HEK293 (cell line): ENCODE measurements around the gene PREX1.

Source experiments
- CTCF ChIA-PET: fragments of 350-600 bp; formaldehyde crosslinking; extraction: SDS; loops from one replicate; lab custom pipeline; 2021; ENCODE audit warnings: antibody characterized with exemption; lab: Yijun Ruan, JAX
- POLR2A ChIA-PET: fragments of 300-600 bp; formaldehyde crosslinking; extraction: SDS; loops from one replicate; lab custom pipeline; 2020; ENCODE audit warnings: antibody characterized with exemption, inconsistent platforms; lab: Yijun Ruan, JAX
- H3K27ac ChIP-seq: fragments of 200-500 bp; sonication (Bioruptor generic); 2 replicates; pipeline ENCODE4 v1.5.1; 2014; ENCODE audit warnings: low read depth, low read length, control low read depth, inconsistent platforms; ENCODE audit errors: extremely low read depth
- H3K36me3 ChIP-seq, 2 experiments: fragments of 200-500 bp in 1 of 2; sonication (Bioruptor generic) in 1 of 2; 1 replicate in 1 of 2; 2 replicates in 1 of 2; pipeline ENCODE4 v1.5.1; 2014 to 2017; ENCODE audit warnings: inconsistent platforms in 2 of 2, low read length in 2 of 2; ENCODE audit not compliant: control insufficient read depth in 2 of 2, insufficient read depth in 1 of 2
- H3K4me1 ChIP-seq: fragments of 200-500 bp; sonication (Bioruptor generic); 2 replicates; pipeline ENCODE4 v1.5.1; 2014; ENCODE audit warnings: mild to moderate bottlenecking, low read length, inconsistent platforms; ENCODE audit not compliant: control insufficient read depth, insufficient read depth
- H3K4me3 ChIP-seq: 2 replicates; pipeline ENCODE4 v1.5.1; 2011; ENCODE audit warnings: low read depth, mild to moderate bottlenecking, control low read depth, low read length, moderate library complexity
- H3K9me3 ChIP-seq: fragments of 200-500 bp; sonication (Bioruptor generic); 2 replicates; pipeline ENCODE4 v1.5.1; 2014; ENCODE audit warnings: low read depth, low read length, inconsistent platforms; ENCODE audit not compliant: control insufficient read depth, insufficient read depth
- BCL11B ChIP-seq: fragments of 450-650 bp; formaldehyde crosslinking; IDR thresholded peaks from 2 replicates; pipeline ENCODE4 v1.5.1; 2016; ENCODE audit warnings: low read depth, missing biosample characterization, missing genetic modification characterization
- HOXA7 ChIP-seq: sonication (generic); formaldehyde crosslinking; IDR thresholded peaks from 2 replicates; pipeline ENCODE4 v1.8.1; 2022; ENCODE audit warnings: missing genetic modification reagents, borderline replicate concordance
- KLF10 ChIP-seq: fragments of 450-650 bp; IDR thresholded peaks from 2 replicates; pipeline ENCODE4 v1.5.1; 2018; ENCODE audit warnings: missing biosample characterization, mild to moderate bottlenecking, missing genetic modification characterization
- KLF17 ChIP-seq: fragments of 450-650 bp; formaldehyde crosslinking; IDR thresholded peaks from 2 replicates; pipeline ENCODE4 v1.5.1; 2016; ENCODE audit warnings: missing biosample characterization, missing genetic modification characterization
- KLF9 ChIP-seq: fragments of 450-650 bp; formaldehyde crosslinking; IDR thresholded peaks from 2 replicates; pipeline ENCODE4 v1.5.1; 2016; ENCODE audit warnings: missing biosample characterization, missing genetic modification characterization, low read depth
- TSHZ1 ChIP-seq: fragments of 450-650 bp; formaldehyde crosslinking; IDR thresholded peaks from 2 replicates; pipeline ENCODE4 v1.5.1; 2016; ENCODE audit warnings: missing biosample characterization, missing genetic modification characterization, borderline replicate concordance
- WT1 ChIP-seq: fragments of 450-650 bp; formaldehyde crosslinking; IDR thresholded peaks from 2 replicates; pipeline ENCODE4 v1.5.1; 2016; ENCODE audit warnings: missing biosample characterization, missing genetic modification characterization
- YY2 ChIP-seq: fragments of 450-650 bp; formaldehyde crosslinking; IDR thresholded peaks from 2 replicates; pipeline ENCODE4 v1.5.1; 2016; ENCODE audit warnings: missing biosample characterization, missing genetic modification characterization
- ZBTB10 ChIP-seq: fragments of 450-650 bp; formaldehyde crosslinking; IDR thresholded peaks from 2 replicates; pipeline ENCODE4 v1.5.1; 2016; ENCODE audit warnings: missing biosample characterization, missing genetic modification characterization
- ZFP3 ChIP-seq: fragments of 450-650 bp; formaldehyde crosslinking; IDR thresholded peaks from 2 replicates; pipeline ENCODE4 v1.5.1; 2016; ENCODE audit warnings: low read depth, missing biosample characterization, missing genetic modification characterization
- ZNF175 ChIP-seq: fragments of 450-650 bp; formaldehyde crosslinking; IDR thresholded peaks from 2 replicates; pipeline ENCODE4 v1.5.1; 2016; ENCODE audit warnings: missing biosample characterization, missing genetic modification characterization
- ZNF184 ChIP-seq: fragments of 450-650 bp; IDR thresholded peaks from 2 replicates; pipeline ENCODE4 v1.5.1; 2018; ENCODE audit warnings: missing biosample characterization, mild to moderate bottlenecking, missing genetic modification characterization
- ZNF223 ChIP-seq: fragments of 450-650 bp; formaldehyde crosslinking; IDR thresholded peaks from 2 replicates; pipeline ENCODE4 v1.5.1; 2016; ENCODE audit warnings: missing biosample characterization, missing genetic modification characterization
- ZNF311 ChIP-seq: fragments of 450-650 bp; formaldehyde crosslinking; IDR thresholded peaks from 2 replicates; pipeline ENCODE4 v1.5.1; 2017; ENCODE audit warnings: missing biosample characterization, missing genetic modification characterization, borderline replicate concordance
- ZNF394 ChIP-seq: fragments of 450-650 bp; formaldehyde crosslinking; IDR thresholded peaks from 2 replicates; pipeline ENCODE4 v1.5.1; 2016; ENCODE audit warnings: missing biosample characterization, missing genetic modification characterization, mild to moderate bottlenecking, moderate library complexity, borderline replicate concordance
- ZNF433 ChIP-seq: fragments of 450-650 bp; formaldehyde crosslinking; IDR thresholded peaks from 2 replicates; pipeline ENCODE4 v1.5.1; 2016; ENCODE audit warnings: missing biosample characterization, missing genetic modification characterization, low read depth
- ZNF514 ChIP-seq: fragments of 450-650 bp; formaldehyde crosslinking; IDR thresholded peaks from 2 replicates; pipeline ENCODE4 v1.5.1; 2016; ENCODE audit warnings: missing biosample characterization, missing genetic modification characterization
- ZNF544 ChIP-seq: fragments of 450-650 bp; formaldehyde crosslinking; IDR thresholded peaks from 2 replicates; pipeline ENCODE4 v1.5.0; 2017; ENCODE audit warnings: missing biosample characterization, missing genetic modification characterization
- ZNF660 ChIP-seq: fragments of 450-650 bp; IDR thresholded peaks from 2 replicates; pipeline ENCODE4 v1.5.1; 2018; ENCODE audit warnings: missing biosample characterization, mild to moderate bottlenecking, missing genetic modification characterization
- ZNF707 ChIP-seq: fragments of 450-650 bp; formaldehyde crosslinking; IDR thresholded peaks from 2 replicates; pipeline ENCODE4 v1.5.1; 2016; ENCODE audit warnings: missing biosample characterization, missing genetic modification characterization
- ZNF792 ChIP-seq: fragments of 450-650 bp; formaldehyde crosslinking; IDR thresholded peaks from 2 replicates; pipeline ENCODE4 v1.5.1; 2016; ENCODE audit warnings: missing biosample characterization, missing genetic modification characterization
- ZNF837 ChIP-seq: fragments of 450-650 bp; formaldehyde crosslinking; IDR thresholded peaks from 2 replicates; pipeline ENCODE4 v1.5.1; 2016; ENCODE audit warnings: missing biosample characterization, missing genetic modification characterization

PREX1 gene

DNA sequence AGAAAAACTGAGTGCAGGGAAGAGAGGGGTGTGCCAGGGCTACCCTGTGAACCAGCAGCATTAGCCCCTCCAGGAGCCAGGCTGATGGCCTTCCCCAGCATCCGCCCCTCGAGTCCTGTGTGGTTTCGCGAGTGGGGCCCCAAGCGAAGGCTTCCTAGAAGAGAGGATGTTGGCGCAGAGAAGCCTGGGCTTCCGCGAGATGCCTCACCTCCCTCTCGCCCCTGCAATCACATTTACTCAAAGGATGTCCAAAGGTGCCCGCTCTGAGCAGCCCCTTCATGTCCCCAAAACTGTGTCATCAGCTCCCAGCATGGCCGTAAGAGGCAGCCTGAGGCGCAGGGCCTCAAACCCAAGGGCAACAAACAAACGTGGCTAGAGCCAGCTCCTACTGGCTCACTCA is 111.7 kb downstream of the PREX1 start (continued):
- TF ChIP-seq ZNF223 (tag by site-specific recombination): no peak
- TF ChIP-seq KLF10 (tag by site-specific recombination): no peak
- no peak for TF ChIP-seq ZNF311 (tag by site-specific recombination)
- no peak for TF ChIP-seq TSHZ1

DNA sequence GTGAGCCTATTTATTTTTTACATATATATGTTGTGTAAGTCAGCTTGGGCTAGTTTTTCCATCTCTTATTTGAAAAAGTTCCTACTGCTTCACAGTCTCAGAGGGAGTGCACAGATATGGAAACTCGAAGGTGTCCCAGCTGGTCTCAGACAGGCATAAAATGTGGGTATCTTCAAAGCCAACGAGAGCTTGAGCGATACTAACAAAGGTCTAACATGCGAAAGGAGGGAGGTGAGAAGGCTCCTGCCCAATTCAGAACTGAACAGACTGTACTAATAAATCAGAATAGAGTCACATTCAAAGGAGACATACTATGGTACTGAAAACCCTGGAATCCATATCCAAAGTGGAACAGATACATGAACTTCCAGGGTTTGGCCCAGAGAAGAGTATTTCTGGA is 113.0 kb downstream of the PREX1 start:
- no peak for TF ChIP-seq ZNF707
- TF ChIP-seq ZBTB10 (tag by site-specific recombination): no peak
- TF ChIP-seq HOXA7: no peak
- no peak for TF ChIP-seq ZNF514 (tag by site-specific recombination)
- no peak for TF ChIP-seq ZFP3 (tag by site-specific recombination)
- no peak for TF ChIP-seq KLF9
- no peak for TF ChIP-seq BCL11B (tag by site-specific recombination)
- no peak for TF ChIP-seq YY2 (tag by site-specific recombination)
- TF ChIP-seq KLF17 (tag by site-specific recombination): no peak
- TF ChIP-seq ZNF394 (tag by site-specific recombination): no peak
- no peak for TF ChIP-seq ZNF660 (tag by site-specific recombination)
- TF ChIP-seq ZNF792 (tag by site-specific recombination): no peak
- no peak for TF ChIP-seq ZNF837 (tag by site-specific recombination)
- TF ChIP-seq ZNF175 (tag by site-specific recombination): no peak
- TF ChIP-seq ZNF433 (tag by site-specific recombination): no peak
- no peak for TF ChIP-seq WT1 (tag by site-specific recombination)
- no peak for TF ChIP-seq ZNF184 (tag by site-specific recombination)
- no peak for TF ChIP-seq ZNF544 (tag by site-specific recombination)
- TF ChIP-seq, all 188 proteins: peak for 0
- POLR2A ChIA-PET: no interaction called here
- CTCF ChIA-PET: no interaction called here
- H3K36me3 ChIP-seq: no peaks in the 10 kb centered on the region
- H3K9me3 ChIP-seq: no peaks in the 10 kb centered on the region
- H3K4me3 ChIP-seq: no peak overlapping the region
- H3K4me1 ChIP-seq: no peaks in the 10 kb centered on the region
- no peak overlapping the region for H3K27ac ChIP-seq
